ENCODE measurements around the gene PRKCA. TPM values are rescaled to one million over a fixed set of nuclear protein-coding genes. Genes with fewer than 3 reads are reported as not detected.

The PRKCA gene
- total RNA-seq, 1 donor from 2014 or later = 80.1 TPM

- peak overlapping the region; percentile 66 for H3K27ac Mint-ChIP-seq (ENCODE audit: unreplicated experiment)
- DNase-seq (ENCODE audit: extremely low spot score, unreplicated experiment) = no peak
- H3K9me3 Mint-ChIP-seq (ENCODE audit: unreplicated experiment) = no peaks in the 10 kb centered on the region
- no peaks in the 10 kb centered on the region for H3K27me3 Mint-ChIP-seq (ENCODE audit: unreplicated experiment)
- no peak overlapping the region for H3K4me3 Mint-ChIP-seq (ENCODE audit: unreplicated experiment)
- H3K36me3 Mint-ChIP-seq (ENCODE audit: unreplicated experiment) = no peaks in the 10 kb centered on the region
- H3K4me1 Mint-ChIP-seq (ENCODE audit: unreplicated experiment) = peaks cover 76% of the 10 kb centered on the region
- no peak for TF ChIP-seq CTCF (IDR thresholded peaks at IDR 0.05)
These were observed 48.6 kb downstream of the PRKCA start for GRCh38 chr17:66351033-66351432.

- no peak overlapping the region for H3K4me3 Mint-ChIP-seq (ENCODE audit: unreplicated experiment)
- no peak for TF ChIP-seq CTCF (IDR thresholded peaks at IDR 0.05)
- H3K4me1 Mint-ChIP-seq (ENCODE audit: unreplicated experiment) = peaks cover 78% of the 10 kb centered on the region
- H3K36me3 Mint-ChIP-seq (ENCODE audit: unreplicated experiment) = no peaks in the 10 kb centered on the region
- DNase-seq (ENCODE audit: extremely low spot score, unreplicated experiment) = no peak
- no peaks in the 10 kb centered on the region for H3K27me3 Mint-ChIP-seq (ENCODE audit: unreplicated experiment)
- no peaks in the 10 kb centered on the region for H3K9me3 Mint-ChIP-seq (ENCODE audit: unreplicated experiment)
- H3K27ac Mint-ChIP-seq (ENCODE audit: unreplicated experiment) = peak overlapping the region; percentile 62
These were observed 49.3 kb downstream of the PRKCA start for GRCh38 chr17:66351701-66352100.

- no peak for TF ChIP-seq CTCF (IDR thresholded peaks at IDR 0.05)
- H3K27me3 Mint-ChIP-seq (ENCODE audit: unreplicated experiment) = no peaks in the 10 kb centered on the region
- no peaks in the 10 kb centered on the region for H3K9me3 Mint-ChIP-seq (ENCODE audit: unreplicated experiment)
- H3K36me3 Mint-ChIP-seq (ENCODE audit: unreplicated experiment) = no peaks in the 10 kb centered on the region
- DNase-seq (ENCODE audit: extremely low spot score, unreplicated experiment) = no peak
- H3K4me1 Mint-ChIP-seq (ENCODE audit: unreplicated experiment) = peaks cover 70% of the 10 kb centered on the region
- H3K4me3 Mint-ChIP-seq (ENCODE audit: unreplicated experiment) = peak overlapping the region; percentile 49
- H3K27ac Mint-ChIP-seq (ENCODE audit: unreplicated experiment) = peak overlapping the region; percentile 84
These were observed 51.6 kb downstream of the PRKCA start for GRCh38 chr17:66353937-66354401.

- no peak overlapping the region for H3K4me3 Mint-ChIP-seq (ENCODE audit: unreplicated experiment)
- H3K27me3 Mint-ChIP-seq (ENCODE audit: unreplicated experiment) = no peaks in the 10 kb centered on the region
- H3K4me1 Mint-ChIP-seq (ENCODE audit: unreplicated experiment) = peaks cover 65% of the 10 kb centered on the region
- DNase-seq (ENCODE audit: extremely low spot score, unreplicated experiment) = no peak
- peak overlapping the region; percentile 84 for H3K27ac Mint-ChIP-seq (ENCODE audit: unreplicated experiment)
- H3K36me3 Mint-ChIP-seq (ENCODE audit: unreplicated experiment) = no peaks in the 10 kb centered on the region
- no peaks in the 10 kb centered on the region for H3K9me3 Mint-ChIP-seq (ENCODE audit: unreplicated experiment)
- TF ChIP-seq CTCF (IDR thresholded peaks at IDR 0.05) = no peak
These were observed 52.1 kb downstream of the PRKCA start for GRCh38 chr17:66354472-66354871.

GRCh38 chr17:66354981-66355380 is 52.6 kb downstream of the PRKCA start:
- DNase-seq (ENCODE audit: extremely low spot score, unreplicated experiment) = no peak
- no peak for TF ChIP-seq CTCF (IDR thresholded peaks at IDR 0.05)
- no peaks in the 10 kb centered on the region for H3K27me3 Mint-ChIP-seq (ENCODE audit: unreplicated experiment)

More at GRCh38 chr17:66354981-66355380, 52.6 kb downstream of the PRKCA start:
- Mint-ChIP-seq H3K9me3 (ENCODE audit: unreplicated experiment) (no peaks in the 10 kb centered on the region), H3K27ac (ENCODE audit: unreplicated experiment) (peak overlapping the region; percentile 84), H3K4me3 (ENCODE audit: unreplicated experiment) (no peak overlapping the region), H3K4me1 (ENCODE audit: unreplicated experiment) (peaks cover 60% of the 10 kb centered on the region), H3K36me3 (ENCODE audit: unreplicated experiment) (no peaks in the 10 kb centered on the region)

Data from osteocyte (in vitro differentiated cells).